Cardiac atrium fibroblast (primary cell): Measurements from ENCODE around the gene PLSCR3. TPM values are rescaled to one million over a fixed set of nuclear protein-coding genes. Genes with fewer than 3 reads are reported as not detected.

Source experiments
- total RNA-seq: library from RNA; depleted of rRNA; stranded (reverse); fragments of >200 nt; gene quantifications from 2 replicates; pipeline ENCODE4 v1.2.3, GENCODE V29; 2015

The PLSCR3 gene
- 62.9 and 82.3 TPM in 2 replicates for total RNA-seq

GRCh38 chr17:7394452-7395191, at the start of gene PLSCR3:
Gene PLSCR3, minus strand, starts transcription at chr17:7394525. Its CDS starts 415 bp downstream, at chr17:7394110.

GRCh38 chr17:7439462-7440112, 45.3 kb upstream of the PLSCR3 start, which contains the start of gene FGF11:
Gene FGF11, plus strand, starts transcription at chr17:7439512. Its CDS starts 109 bp downstream, at chr17:7439621.

DNA sequence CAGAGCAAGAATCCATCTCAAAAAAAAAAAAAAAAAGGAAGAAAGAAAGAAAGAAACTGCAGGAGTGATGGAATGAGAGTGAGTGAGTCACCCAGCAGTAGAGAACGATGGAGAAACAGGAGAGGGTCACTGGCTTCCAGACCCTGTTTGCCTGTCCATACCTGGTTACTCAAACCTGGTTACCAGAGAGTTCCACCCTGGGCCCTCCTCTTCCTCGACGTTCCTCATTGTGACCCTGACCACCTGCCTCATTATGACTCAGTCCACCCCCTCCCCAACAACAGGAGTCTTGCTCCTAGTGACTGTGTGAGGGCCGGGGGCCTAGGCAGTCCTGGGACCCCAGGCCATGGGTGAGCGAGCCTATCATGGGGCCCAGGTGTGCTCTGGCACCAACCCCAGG, 34.2 kb upstream of the PLSCR3 start, which contains the start of gene SPEM3:
Gene SPEM3 (plus strand): TSS at position 301 of the 400 bp plus-strand sequence. CDS start 46 bp downstream, at position 347.

DNA sequence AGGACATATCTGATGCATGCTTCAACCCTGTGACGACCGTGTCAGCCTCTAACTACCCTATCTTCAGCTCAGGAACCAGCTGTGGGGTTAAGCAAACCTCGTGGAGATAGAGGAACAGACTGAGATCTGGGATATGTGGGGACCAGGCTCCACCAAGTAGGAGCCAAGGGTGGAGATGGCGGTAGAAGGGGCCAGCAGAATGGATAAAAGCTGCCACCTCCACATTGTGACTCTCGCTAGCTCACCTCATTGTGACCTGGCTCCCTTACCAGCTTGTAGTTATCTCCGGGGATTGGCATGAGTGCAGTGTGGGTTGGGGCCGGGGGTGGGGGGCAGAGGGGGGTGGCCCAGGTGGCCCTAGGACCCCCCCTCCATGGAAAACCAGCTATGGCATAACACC, 31.0 kb upstream of the PLSCR3 start, which contains the start of gene SPEM2:
Gene SPEM2 (plus strand): TSS at position 301 of the 400 bp plus-strand sequence. CDS start 73 bp downstream, at position 374.

DNA sequence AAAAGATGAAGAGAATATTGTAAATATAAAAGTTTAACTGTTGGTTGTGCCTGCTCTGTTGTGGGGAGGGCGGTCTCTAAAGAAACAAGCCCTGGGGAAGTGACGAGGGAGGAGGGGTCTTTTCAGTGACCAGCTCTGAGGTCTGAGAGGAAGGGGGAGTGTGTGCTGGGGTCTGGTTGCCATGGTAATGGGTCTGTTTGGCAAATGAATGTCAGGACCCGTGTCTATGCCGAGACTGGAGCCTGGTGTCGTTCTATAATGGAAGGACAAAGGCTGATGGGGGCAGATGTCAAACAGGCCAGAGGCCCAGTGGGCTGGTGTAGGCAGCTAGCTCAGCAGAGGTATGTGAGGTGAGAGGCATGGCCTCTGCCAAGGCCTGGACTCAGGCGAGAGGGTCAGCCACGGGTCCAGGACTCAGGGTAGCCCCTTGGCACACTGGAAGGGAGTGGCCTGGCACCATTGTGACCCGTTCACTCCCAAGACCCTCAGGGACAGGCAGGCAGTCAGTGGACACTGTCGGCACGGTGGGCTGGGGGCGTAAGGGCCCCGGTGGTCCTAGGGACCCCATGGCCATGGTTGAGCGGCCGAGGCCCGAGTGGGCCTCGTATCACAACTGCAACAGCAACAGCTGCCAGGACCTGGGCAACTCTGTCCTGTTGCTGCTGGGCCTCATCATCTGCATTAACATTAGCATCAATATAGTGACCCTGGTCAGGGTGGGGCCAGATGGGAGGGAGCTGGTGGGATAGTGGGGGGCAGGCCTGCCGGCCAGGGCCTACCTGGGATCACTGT, 25.7 kb upstream of the PLSCR3 start, which contains the start of gene SPEM1:
Gene SPEM1 (plus strand): TSS at position 506 of the 792 bp plus-strand sequence. CDS start 61 bp downstream, at position 567.

DNA sequence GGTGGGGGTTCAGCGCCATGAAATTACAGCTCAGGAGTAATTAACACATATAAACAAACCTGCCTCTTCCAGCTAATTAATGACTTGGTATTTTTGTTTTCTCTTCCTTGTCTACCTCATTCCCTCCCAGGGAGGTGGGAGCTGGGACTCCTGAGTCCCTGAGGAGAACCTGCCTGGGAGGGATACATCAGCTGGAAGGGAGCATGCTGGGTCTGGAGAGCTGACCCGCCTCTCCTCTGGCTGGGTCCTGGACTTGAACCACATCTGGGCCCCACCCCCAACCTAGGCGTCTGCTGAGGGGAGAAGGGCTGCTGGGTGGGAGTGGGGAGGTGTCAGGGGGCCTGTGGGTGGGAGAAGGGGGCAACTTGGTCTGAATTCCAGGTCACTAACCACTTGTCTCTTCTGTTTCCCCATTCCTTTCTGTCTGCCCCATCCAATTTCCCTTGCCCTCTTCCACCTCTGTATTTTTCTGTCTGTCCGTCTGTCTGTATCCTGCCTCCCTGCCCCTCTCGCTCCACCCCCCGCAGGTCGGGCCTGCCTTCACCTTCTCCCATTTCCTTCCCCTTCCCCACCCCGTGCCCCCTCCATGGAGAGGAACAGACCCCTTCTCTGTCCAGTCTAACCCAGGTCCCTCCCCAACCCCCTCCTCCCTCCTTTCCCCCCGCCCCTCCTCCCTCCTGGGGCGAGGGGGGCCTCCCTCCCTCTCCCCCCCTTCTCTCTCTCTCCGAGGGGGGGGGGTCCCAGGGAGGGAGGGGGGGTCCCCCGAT, 13.3 kb upstream of the PLSCR3 start, which contains the start of gene NLGN2:
Gene NLGN2 (plus strand): TSS at position 361 of the 767 bp plus-strand sequence. CDS start 411 bp downstream, outside the sequence.

GRCh38 chr17:7403977-7404736, 9.8 kb upstream of the PLSCR3 start, which contains the start of gene TMEM256:
Gene TMEM256, minus strand, starts transcription at chr17:7404097. Its CDS starts 13 bp downstream, at chr17:7404084.

DNA sequence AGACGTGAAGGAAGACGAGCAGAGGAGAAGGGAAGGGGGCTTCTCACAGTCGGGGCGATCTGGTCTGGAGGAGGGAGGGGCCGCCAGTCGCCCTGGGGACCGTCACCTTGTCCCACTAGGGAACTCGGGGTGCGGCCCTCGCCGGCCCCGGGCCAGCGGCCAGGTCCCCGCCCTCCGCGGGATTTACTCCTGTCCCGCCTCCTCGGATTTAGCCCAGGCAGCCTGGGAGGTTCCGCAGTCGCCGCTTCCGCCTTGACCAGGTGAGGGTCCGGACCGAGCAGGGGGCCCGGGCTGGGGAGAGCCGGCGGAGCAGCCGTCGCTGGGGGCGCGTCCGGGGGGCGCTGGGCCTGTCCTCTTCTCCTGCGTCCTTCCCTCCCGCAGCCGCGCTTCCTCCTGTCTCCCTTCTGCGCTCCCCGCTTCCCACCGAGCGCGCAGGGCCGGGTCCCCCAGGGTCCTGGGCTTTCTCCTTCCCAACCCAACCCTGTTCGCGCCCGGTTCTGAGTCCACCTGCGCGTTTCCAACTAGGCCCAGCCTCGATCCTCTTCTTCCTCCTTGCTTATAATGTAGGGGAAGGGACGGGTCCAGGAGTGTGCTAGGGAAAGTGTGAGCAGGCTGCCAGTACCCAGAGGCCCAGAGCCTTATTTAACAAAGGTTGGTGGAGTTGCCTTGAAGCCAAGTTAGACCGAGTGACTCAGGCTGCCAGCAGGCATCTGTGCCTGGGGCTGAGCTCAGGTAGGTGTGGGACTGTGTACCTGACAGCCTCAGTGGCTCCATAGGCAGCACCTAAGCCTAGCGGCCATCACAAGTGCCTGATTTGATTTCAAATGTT, 13.3 kb downstream of the PLSCR3 start, which contains the start of gene TNK1:
Gene TNK1 (plus strand): TSS at position 235 of the 829 bp plus-strand sequence. CDS start 1,838 bp downstream, outside the sequence.

GRCh38 chr17:7355053-7355452, 39.3 kb downstream of the PLSCR3 start, which contains the start of gene TMEM95:
Gene TMEM95, plus strand, starts transcription at chr17:7355156. Its CDS starts 49 bp downstream, at chr17:7355205.

DNA sequence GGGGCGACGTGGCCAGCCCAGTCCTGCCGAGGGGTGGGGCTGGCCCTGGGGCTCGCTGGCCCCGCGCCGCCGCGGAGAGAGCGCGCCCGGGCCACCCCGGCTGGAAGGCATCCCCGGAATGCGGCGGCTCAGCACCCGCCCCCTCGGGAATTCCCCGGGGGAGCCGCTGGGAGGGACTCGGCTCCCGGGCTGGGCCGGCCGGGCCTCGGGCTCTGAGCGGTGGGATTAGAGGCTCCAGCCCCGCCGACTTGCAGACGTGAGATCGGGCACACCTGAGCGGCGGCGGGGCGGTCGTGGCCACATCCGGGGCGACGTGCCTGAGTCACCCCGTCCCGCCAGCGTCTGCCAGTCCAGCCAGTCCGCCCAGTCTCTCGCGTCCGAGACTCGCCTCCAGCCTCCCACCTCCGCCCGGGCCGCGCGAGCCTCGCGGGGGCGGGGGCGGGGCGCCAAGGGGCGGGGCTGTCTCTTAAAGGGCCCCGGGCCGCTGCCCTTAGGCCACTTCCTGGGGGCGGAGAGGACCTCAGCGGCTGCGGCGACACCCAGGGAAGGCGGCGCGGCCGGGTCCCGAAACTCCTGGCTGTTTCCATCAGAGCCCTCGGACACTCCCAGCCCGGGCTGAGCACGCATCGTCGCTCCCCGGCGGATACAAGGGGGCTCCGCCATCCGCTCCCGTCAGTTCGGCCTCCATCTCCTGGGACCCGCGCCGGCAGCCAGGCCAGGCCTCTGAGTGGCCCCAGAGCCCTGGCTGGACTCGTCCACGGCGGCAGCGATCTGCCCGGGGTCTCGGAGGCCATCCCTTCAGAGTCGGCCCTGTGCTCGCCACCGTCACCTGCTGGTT, 42.4 kb downstream of the PLSCR3 start, which contains the start of gene KCTD11:
Gene KCTD11 (plus strand): TSS at position 498 of the 838 bp plus-strand sequence.

Other genes starting within 250 kb of the PLSCR3 start
- 0.18 and 1.1 TPM in 2 replicates for gene ASGR1, start 215.2 kb downstream of the PLSCR3 start, total RNA-seq
- 17.3 and 17.7 TPM in 2 replicates for gene DLG4, start 174.7 kb downstream of the PLSCR3 start, total RNA-seq
- 559 and 643 TPM in 2 replicates for gene ACADVL, start 174.6 kb downstream of the PLSCR3 start, total RNA-seq
- gene DVL2, start 160.0 kb downstream of the PLSCR3 start, total RNA-seq = 33.4 and 33.9 TPM in 2 replicates
- 41.3 and 81.2 TPM in 2 replicates for gene PHF23, start 155.1 kb downstream of the PLSCR3 start, total RNA-seq
- 160 and 299 TPM in 2 replicates for gene GABARAP, start 152.1 kb downstream of the PLSCR3 start, total RNA-seq
- gene CTDNEP1, start 142.8 kb downstream of the PLSCR3 start, total RNA-seq = 65.3 and 66.3 TPM in 2 replicates
- gene ELP5, start 142.3 kb downstream of the PLSCR3 start, total RNA-seq = 22.5 and 28.7 TPM in 2 replicates
- 0.16 and 2.0 TPM in 2 replicates for gene CLDN7, start 132.0 kb downstream of the PLSCR3 start, total RNA-seq
- gene SLC2A4, start 112.8 kb downstream of the PLSCR3 start, total RNA-seq = 0.18 TPM in 1 of 2 replicates, not detected in the other
- gene YBX2, start 99.9 kb downstream of the PLSCR3 start, total RNA-seq = not detected in 2 replicates
- 521 and 571 TPM in 2 replicates for gene EIF5A, start 86.9 kb downstream of the PLSCR3 start, total RNA-seq
- 35.7 and 67.1 TPM in 2 replicates for gene GPS2, start 79.2 kb downstream of the PLSCR3 start, total RNA-seq
- gene NEURL4, start 65.2 kb downstream of the PLSCR3 start, total RNA-seq = 10.8 and 15.7 TPM in 2 replicates
- not detected in 2 replicates for gene ACAP1, start 58.0 kb downstream of the PLSCR3 start, total RNA-seq
- 14.9 and 20.6 TPM in 2 replicates for gene KCTD11, start 42.4 kb downstream of the PLSCR3 start, total RNA-seq
- gene TMEM95, start 39.4 kb downstream of the PLSCR3 start, total RNA-seq = not detected in 2 replicates
- gene TNK1, start 13.4 kb downstream of the PLSCR3 start, total RNA-seq = under 0.01 and 0.18 TPM in 2 replicates
- 147 and 158 TPM in 2 replicates for gene TMEM256, start 9.6 kb upstream of the PLSCR3 start, total RNA-seq
- gene NLGN2, start 13.3 kb upstream of the PLSCR3 start, total RNA-seq = 7.8 and 12.5 TPM in 2 replicates
- not detected in 2 replicates for gene SPEM1, start 25.8 kb upstream of the PLSCR3 start, total RNA-seq
- gene SPEM2, start 31.1 kb upstream of the PLSCR3 start, total RNA-seq = not detected in 2 replicates
- gene SPEM3, start 34.3 kb upstream of the PLSCR3 start, total RNA-seq = not detected in 2 replicates
- 2.9 and 3.8 TPM in 2 replicates for gene TMEM102, start 40.9 kb upstream of the PLSCR3 start, total RNA-seq
- 1.8 and 3.4 TPM in 2 replicates for gene FGF11, start 45.0 kb upstream of the PLSCR3 start, total RNA-seq
- 6.9 and 8.3 TPM in 2 replicates for gene CHRNB1, start 50.5 kb upstream of the PLSCR3 start, total RNA-seq
- gene ZBTB4, start 85.1 kb upstream of the PLSCR3 start, total RNA-seq = 20.4 and 27.2 TPM in 2 replicates
- gene SLC35G6, start 86.9 kb upstream of the PLSCR3 start, total RNA-seq = not detected in 2 replicates
- 57.0 and 69.2 TPM in 2 replicates for gene POLR2A, start 89.8 kb upstream of the PLSCR3 start, total RNA-seq
- 39.2 and 40.1 TPM in 2 replicates for gene TNFSF12, start 154.5 kb upstream of the PLSCR3 start, total RNA-seq
- gene TNFSF13, start 164.2 kb upstream of the PLSCR3 start, total RNA-seq = 2.8 and 11.4 TPM in 2 replicates
- 42.2 and 62.5 TPM in 2 replicates for gene SENP3, start 167.4 kb upstream of the PLSCR3 start, total RNA-seq
- 19.3 and 30.1 TPM in 2 replicates for gene CD68, start 185.1 kb upstream of the PLSCR3 start, total RNA-seq
- gene MPDU1, start 189.3 kb upstream of the PLSCR3 start, total RNA-seq = 156 and 212 TPM in 2 replicates
- gene SOX15, start 195.6 kb upstream of the PLSCR3 start, total RNA-seq = not detected in 2 replicates
- gene FXR2, start 220.4 kb upstream of the PLSCR3 start, total RNA-seq = 32.1 and 35.6 TPM in 2 replicates
- gene SAT2, start 233.3 kb upstream of the PLSCR3 start, total RNA-seq = 36.8 and 47.5 TPM in 2 replicates
- gene SHBG, start 235.6 kb upstream of the PLSCR3 start, total RNA-seq = 1.6 TPM in 1 of 2 replicates, not detected in the other